AG04449 (cell line): ENCODE data around the gene LRRC51.

Source experiments
- CTCF ChIA-PET: fragments of 350-600 bp; formaldehyde crosslinking; extraction: SDS; loops from one replicate; lab custom pipeline; 2021; ENCODE audit warnings: antibody characterized with exemption; lab: Yijun Ruan, JAX
- POLR2A ChIA-PET: fragments of 400-600, 350-600 bp; formaldehyde crosslinking; extraction: SDS; loops from one replicate; lab custom pipeline; 2020; ENCODE audit warnings: antibody characterized with exemption, inconsistent platforms; lab: Yijun Ruan, JAX
- DNase-seq: peaks from one replicate; pipeline ENCODE4 v3.0.0-alpha.2; 2010; ENCODE audit warnings: low read depth, low spot score
- H3K4me3 ChIP-seq: 2 replicates; pipeline ENCODE4 v1.5.1; 2011; ENCODE audit warnings: low read depth, mild to moderate bottlenecking, control low read depth, low read length
- CTCF ChIP-seq: IDR thresholded peaks from one replicate; pipeline ENCODE4 v1.5.1; 2011; ENCODE audit warnings: mild to moderate bottlenecking, moderate library complexity, low read length, control low read depth, inconsistent platforms; ENCODE audit not compliant: insufficient read depth; ENCODE audit errors: missing control alignments

Gene LRRC51

DNA sequence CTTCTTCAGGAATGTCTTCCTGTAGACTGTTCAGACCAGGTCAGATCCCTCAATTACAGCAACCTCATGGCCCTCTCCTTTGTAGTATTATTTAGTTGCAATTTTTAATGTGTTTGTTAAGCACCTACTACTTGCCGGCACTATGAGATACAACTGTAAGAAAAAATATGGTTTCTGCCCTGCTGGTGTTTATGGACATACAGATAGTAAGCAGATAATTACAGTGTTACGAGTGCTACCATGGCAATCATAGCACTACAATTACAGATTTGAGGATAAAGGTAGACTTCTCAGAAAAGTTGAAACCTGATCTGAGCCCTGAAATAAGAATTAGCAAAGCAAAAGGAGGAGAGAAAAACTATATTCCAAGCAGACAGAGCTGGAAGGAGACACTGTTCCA lies 2.8 kb downstream of the LRRC51 start:
- CTCF ChIA-PET, result interaction anchor here (0.9 to 6.2 kb wide), 2 partner anchors 46 to 60 kb away, joined by 3 to 71 read pairs; no protein-coding TSS in a partner anchor
- DNase-seq, result no peak
- no peak overlapping the region for H3K4me3 ChIP-seq
- no peak for TF ChIP-seq CTCF
- POLR2A ChIA-PET, result no interaction called here

DNA sequence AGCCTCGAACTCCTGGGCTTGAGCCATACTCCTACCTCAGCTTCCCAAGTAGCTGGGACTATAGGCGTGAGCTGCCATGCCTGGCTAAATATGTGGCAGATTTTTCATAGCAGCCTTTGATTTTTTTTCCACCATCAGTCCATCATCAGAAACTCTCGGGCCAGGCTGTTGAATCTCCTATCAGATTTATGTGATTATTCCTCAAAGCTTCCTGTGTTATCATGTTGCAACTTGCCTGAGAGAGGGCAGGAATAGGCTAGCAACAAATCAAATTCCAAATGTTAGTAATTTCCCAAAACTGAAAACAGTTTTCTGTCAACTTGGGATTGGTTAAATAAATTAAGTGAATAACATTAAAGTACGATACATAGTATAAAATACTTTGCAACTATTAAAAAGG lies 3.4 kb downstream of the LRRC51 start:
- no peak overlapping the region for H3K4me3 ChIP-seq
- ChIA-PET POLR2A (no interaction called here), CTCF (interaction anchor here (0.9 to 6.2 kb wide), 5 partner anchors 9 to 268 kb away, joined by 3 to 71 read pairs (median 5); no protein-coding TSS in a partner anchor)
- no peak for TF ChIP-seq CTCF
- DNase-seq, result no peak

GRCh38 chr11:72084965-72085364 lies 4.3 kb downstream of the LRRC51 start:
- no peak for DNase-seq
- POLR2A ChIA-PET, result interaction anchor here (0.6 kb wide), 1 partner anchor 27 kb away, joined by 3 read pairs; the partner anchor contains the start of gene ANAPC15
- TF ChIP-seq CTCF, result no peak
- CTCF ChIA-PET, result interaction anchor here (0.9 to 6.2 kb wide), 7 partner anchors 9 to 267 kb away, joined by 3 to 71 read pairs (median 5); no protein-coding TSS in a partner anchor
- H3K4me3 ChIP-seq, result no peak overlapping the region

DNA sequence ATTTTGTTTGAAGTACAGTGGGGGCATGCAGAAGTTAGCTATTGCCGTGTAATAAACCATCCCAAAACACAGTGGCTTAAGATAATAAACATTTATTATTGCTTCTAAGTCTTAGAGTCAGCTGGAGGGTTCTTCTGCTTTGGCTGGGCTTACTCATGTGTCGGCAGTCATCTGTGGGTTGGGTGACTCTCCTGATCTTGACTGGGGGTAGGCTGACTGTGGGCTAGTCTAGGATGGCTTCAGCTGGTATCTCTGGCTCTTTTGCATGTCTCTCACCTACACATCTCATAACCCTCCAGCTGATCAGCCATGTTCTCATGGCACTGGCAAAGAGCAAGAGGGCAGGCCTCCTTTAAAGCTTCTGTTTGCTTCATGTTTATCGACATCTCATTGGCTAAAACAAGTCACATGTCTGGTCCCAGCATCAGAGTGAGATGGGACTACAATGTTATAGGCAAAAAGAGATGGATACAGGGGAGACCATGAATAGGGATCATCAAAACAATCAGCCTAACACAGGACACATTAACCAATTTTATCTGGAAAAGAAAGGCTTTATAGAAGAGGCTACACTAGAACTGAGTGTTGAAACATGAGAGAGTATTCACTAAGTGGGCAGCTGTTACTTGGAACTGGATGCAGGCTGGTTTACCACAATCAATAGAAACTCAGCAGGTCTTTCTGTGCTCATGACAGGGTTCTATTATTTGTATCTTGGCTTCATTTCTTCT lies 5.1 kb downstream of the LRRC51 start:
- DNase-seq, result no peak
- no peak for TF ChIP-seq CTCF
- ChIA-PET POLR2A (interaction anchor here (0.6 kb wide), 1 partner anchor 27 kb away, joined by 3 read pairs; the partner anchor contains the start of gene ANAPC15), CTCF (interaction anchor here (0.9 to 6.2 kb wide), 8 partner anchors 8 to 98 kb away, joined by 3 to 71 read pairs (median 6); no protein-coding TSS in a partner anchor)
- no peak overlapping the region for H3K4me3 ChIP-seq

DNA sequence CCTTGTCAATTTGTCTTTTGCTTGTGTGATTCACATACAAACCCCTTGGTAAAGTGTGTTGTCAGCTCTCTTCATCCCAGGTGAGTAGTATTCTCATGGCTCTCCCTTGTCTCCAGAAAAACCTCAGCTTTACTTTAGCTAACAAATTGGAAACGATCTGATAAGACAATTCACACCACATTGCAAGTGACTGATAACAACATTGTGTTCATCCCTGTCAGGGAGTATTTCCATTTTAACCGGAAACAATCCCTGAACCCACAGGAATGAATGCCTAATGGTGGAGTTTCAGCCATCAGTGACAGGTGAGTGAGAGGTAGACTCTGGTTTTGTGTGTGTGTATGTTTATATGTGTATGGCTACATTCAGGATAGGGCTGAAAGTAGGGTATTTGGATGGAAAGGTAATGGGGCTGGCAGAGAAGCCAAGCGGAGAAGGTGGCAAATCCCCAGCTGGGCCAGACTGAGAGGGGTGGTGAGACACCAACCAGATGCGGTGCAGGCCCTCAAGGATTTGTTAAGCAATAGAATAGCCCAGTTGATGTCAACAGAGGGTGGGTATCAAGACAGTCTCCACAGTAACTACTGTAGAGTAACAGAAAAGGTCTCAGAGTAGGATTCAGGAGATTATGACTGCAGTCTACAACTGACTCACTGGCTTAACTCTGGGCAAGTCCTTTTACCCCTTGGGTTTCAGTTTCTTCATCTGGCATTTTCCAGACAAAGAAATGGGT lies 7.6 kb downstream of the LRRC51 start:
- ChIA-PET POLR2A (interaction anchor here (0.6 kb wide), 1 partner anchor 11 kb away, joined by 3 read pairs; no protein-coding TSS in a partner anchor), CTCF (interaction anchor here (1.5 to 6.2 kb wide), 3 partner anchors 10 to 65 kb away, joined by 3 to 71 read pairs (median 20); no protein-coding TSS in a partner anchor)
- no peak for DNase-seq
- no peak for TF ChIP-seq CTCF
- no peak overlapping the region for H3K4me3 ChIP-seq
